COR-L47 (cell line): ENCODE results near the gene TSC22D3.
A peak's percentile ranks its signal among the peaks of the same experiment; 100 is the strongest.

Experiments
- DNase-seq: peaks from one replicate; lab custom pipeline; 2025; lab: John Stamatoyannopoulos, UW

Gene TSC22D3

GRCh38 chrX:107730991-107731766 lies 44.4 kb downstream of the TSC22D3 start:
- DNase-seq, result no peak

GRCh38 chrX:107730298-107730655 lies 45.3 kb downstream of the TSC22D3 start:
- no peak for DNase-seq

- peak; percentile 48 for DNase-seq
Observed at GRCh38 chrX:107729558-107730297, 45.9 kb downstream of the TSC22D3 start.

- no peak for DNase-seq
Observed at GRCh38 chrX:107728371-107729099, 47.1 kb downstream of the TSC22D3 start.

GRCh38 chrX:107726816-107727534 lies 48.6 kb downstream of the TSC22D3 start:
- DNase-seq, result no peak

GRCh38 chrX:107725761-107726555 lies 49.6 kb downstream of the TSC22D3 start:
- no peak for DNase-seq

- DNase-seq, result no peak
Observed at GRCh38 chrX:107724653-107725052, 50.9 kb downstream of the TSC22D3 start.

GRCh38 chrX:107723511-107723910 lies 52.1 kb downstream of the TSC22D3 start:
- no peak for DNase-seq

- no peak for DNase-seq
Observed at GRCh38 chrX:107721966-107722707, 53.5 kb downstream of the TSC22D3 start.

GRCh38 chrX:107721318-107721717 lies 54.3 kb downstream of the TSC22D3 start:
- no peak for DNase-seq

GRCh38 chrX:107718156-107718621 lies 57.4 kb downstream of the TSC22D3 start:
- DNase-seq, result peak; percentile 28

- no peak for DNase-seq
Observed at GRCh38 chrX:107716816-107717700, 58.5 kb downstream of the TSC22D3 start.

- no peak for DNase-seq
Observed at GRCh38 chrX:107716118-107716684, 59.4 kb downstream of the TSC22D3 start.

GRCh38 chrX:107715331-107716117 lies 60.1 kb downstream of the TSC22D3 start:
- no peak for DNase-seq

GRCh38 chrX:107714206-107714891 lies 61.2 kb downstream of the TSC22D3 start:
- no peak for DNase-seq

- no peak for DNase-seq
Observed at GRCh38 chrX:107713543-107714205, 61.9 kb downstream of the TSC22D3 start.

- DNase-seq, result no peak
Observed at GRCh38 chrX:107713203-107713542, 62.4 kb downstream of the TSC22D3 start.
